Bone marrow (tissue), 2 donors: ENCODE data around the gene TMEM80.
A peak's percentile ranks its signal among the peaks of the same experiment; 100 is the strongest.
"Not testable (repeated sequence)": the region's sequence is repeated elsewhere in the genome, so short reads cannot be mapped to it uniquely, and the experiment has no call there.

ENCODE experiments used
- DNase-seq, 2 donors: peaks; one replicate each; lab custom pipeline; 2025; lab: John Stamatoyannopoulos, UW

TMEM80 gene

GRCh38 chr11:721741-722345, 26.2 kb downstream of the TMEM80 start:
- DNase-seq: no peak

- no peak for DNase-seq
Measured at GRCh38 chr11:722346-722811, 26.8 kb downstream of the TMEM80 start.

- peak in 1 of 2 donors; percentile 65 for DNase-seq
Measured at GRCh38 chr11:723120-723883, 27.7 kb downstream of the TMEM80 start.

- DNase-seq: no peak
Measured at GRCh38 chr11:724049-724777, 28.6 kb downstream of the TMEM80 start.

- no peak for DNase-seq
Measured at GRCh38 chr11:724778-725386, 29.3 kb downstream of the TMEM80 start.

GRCh38 chr11:725624-726202, 30.1 kb downstream of the TMEM80 start:
- DNase-seq: no peak

- DNase-seq: no peak
Measured at GRCh38 chr11:726278-727220, 30.9 kb downstream of the TMEM80 start.

GRCh38 chr11:727281-727701, 31.7 kb downstream of the TMEM80 start:
- no peak for DNase-seq

GRCh38 chr11:727859-728748, 32.5 kb downstream of the TMEM80 start:
- peak; percentile 35 to 50 for DNase-seq

GRCh38 chr11:728901-729491, 33.4 kb downstream of the TMEM80 start:
- DNase-seq: no peak

GRCh38 chr11:729492-730074, 34.0 kb downstream of the TMEM80 start:
- no peak for DNase-seq

- DNase-seq: no peak
Measured at GRCh38 chr11:733072-733471, 37.5 kb downstream of the TMEM80 start.

- DNase-seq: not testable (repeated sequence)
Measured at GRCh38 chr11:734541-734940, 38.9 kb downstream of the TMEM80 start.

- DNase-seq: peak in 1 of 2 donors; percentile 8
Measured at GRCh38 chr11:737366-737765, 41.8 kb downstream of the TMEM80 start.

GRCh38 chr11:737899-738298, 42.3 kb downstream of the TMEM80 start:
- peak in 1 of 2 donors; percentile 14 for DNase-seq

GRCh38 chr11:742156-742546, 46.5 kb downstream of the TMEM80 start:
- no peak for DNase-seq

GRCh38 chr11:742571-743201, 47.1 kb downstream of the TMEM80 start:
- no peak for DNase-seq

- DNase-seq: no peak
Measured at GRCh38 chr11:745428-745827, 49.8 kb downstream of the TMEM80 start.
